NT2/D1 (cell line): ENCODE data around the gene POSTN.

Experiments
- YY1 ChIP-seq: IDR thresholded peaks from 2 replicates; pipeline ENCODE4 v1.6.1; 2011; ENCODE audit not compliant: insufficient read length, insufficient read depth
- ZNF274 ChIP-seq: IDR thresholded peaks from 2 replicates; pipeline ENCODE4 v1.6.1; 2011; ENCODE audit warnings: mild to moderate bottlenecking, low read depth, low read length

DNA sequence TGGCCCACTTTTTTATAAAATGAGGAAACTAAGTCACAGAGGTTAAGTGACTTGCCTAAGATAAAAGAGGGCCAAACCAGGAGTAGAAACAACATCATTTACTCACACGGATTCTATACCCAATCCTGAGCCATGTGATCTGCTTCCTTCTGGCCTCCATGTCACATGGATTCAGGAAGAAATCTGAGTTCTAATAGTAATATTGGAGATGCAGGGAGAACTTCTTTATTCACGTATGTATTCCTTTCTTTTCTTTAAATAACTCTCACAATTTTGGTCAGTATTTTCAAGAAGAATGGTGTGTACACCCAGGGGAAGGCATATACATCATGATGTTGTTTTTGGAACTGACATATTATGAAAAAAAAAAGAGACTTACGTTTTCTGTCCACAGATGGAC is 1.8 kb downstream of the POSTN start:
- TF ChIP-seq YY1: no peak
- TF ChIP-seq ZNF274: no peak
